Ovary (tissue), 9 donors: ENCODE results near the gene CD276. TPM values are rescaled to one million over a fixed set of nuclear protein-coding genes. Genes with fewer than 3 reads are reported as not detected.
"Not testable (repeated sequence)": the region's sequence is repeated elsewhere in the genome, so short reads cannot be mapped to it uniquely, and the experiment has no call there.

Source experiments
- DNase-seq, 5 donors: peaks; one replicate each; pipeline ENCODE4 v3.0.0-alpha.2; 2019 to 2020
- H3K27ac ChIP-seq, 2 donors: fragments of 200-600 bp; one replicate each; pipeline versions ENCODE4 v1.5.1 to v1.8.0; 2019 to 2022
- H3K27me3 ChIP-seq: fragments of 200-600 bp; one replicate; pipeline ENCODE4 v1.8.0; 2022
- H3K36me3 ChIP-seq: fragments of 200-600 bp; sonication (generic); one replicate; pipeline ENCODE4 v1.5.1; 2019
- H3K4me1 ChIP-seq: one replicate; pipeline ENCODE4 v1.8.1; 2013; ENCODE audit warnings: mild to moderate bottlenecking, moderate library complexity; ENCODE audit not compliant: insufficient read depth
- H3K4me3 ChIP-seq: fragments of 200-600 bp; sonication (generic); one replicate; pipeline ENCODE4 v1.5.1; 2017
- H3K9me3 ChIP-seq, 2 donors: fragments of 200-600 bp in 1 of 2; sonication (generic) in 1 of 2; one replicate each; pipeline versions ENCODE4 v1.5.1 to v1.8.1; 2013 to 2019; ENCODE audit warnings: mild to moderate bottlenecking in 1 of 2, moderate library complexity in 1 of 2
- EP300 ChIP-seq: sonication (generic); formaldehyde crosslinking; IDR thresholded peaks from one replicate; pipeline ENCODE4 v1.6.1; 2017; ENCODE audit warnings: antibody characterized with exemption
- POLR2A ChIP-seq: fragments of 450-650 bp; IDR thresholded peaks from one replicate; pipeline ENCODE4 v1.6.1; 2017; ENCODE audit warnings: antibody characterized with exemption, mild to moderate bottlenecking, moderate library complexity
- WGBS, 3 donors: extraction: QIAGEN DNeasy Blood & Tissue Kit in 1 of 3; methylation state at CpG; one replicate each; pipeline versions ENCODE4 v1.1.5 to v1.1.7; 2013 to 2017; 5-methylcytosine and 5-hydroxymethylcytosine counted together
- intact Hi-C, 4 donors: fragments of 100-400 bp; cut with DNase I; formaldehyde crosslinking; loops; one replicate each; pipeline versions ENCODE4 v1.11.0 to v1.15.1; 2022 to 2023
- polyA plus RNA-seq, 2 donors: library from polyadenylated mRNA; stranded (reverse); fragments of 200-250 nt in 1 of 2; fragments of 350-450 nt in 1 of 2; fragmentation: Illumina TruSeq in 1 of 2; extraction: RNeasy Lipid Tissue Mini Kit (QIAGEN cat#74804) in 1 of 2; gene quantifications; one replicate each; pipeline ENCODE4 v1.2.3, GENCODE V29; 2013 to 2014
- total RNA-seq, 7 donors: library from RNA; depleted of rRNA in 2 of 7; stranded (reverse); fragments of >200 nt in 2 of 7; fragmentation: NEBNext Ultra II Directional in 3 of 7; extraction: Animal tissue kit (Norgen Biotek cat#: 25700) in 3 of 7; gene quantifications; one replicate each; pipeline versions ENCODE4 v1.1.0 to v1.2.4, GENCODE V29; 2016 to 2023
- TF ChIP-seq, protein P1 (sequence below), 3 donors: fragments of 450-650 bp in 2 of 3; fragments of 200-600 bp in 1 of 3; IDR thresholded peaks; one replicate each; pipeline versions ENCODE4 v1.5.1 to v1.8.0; 2016 to 2022; ENCODE audit warnings: antibody characterized with exemption in 3 of 3, mild to moderate bottlenecking in 1 of 3
- donor health status: DM: no; HTN: no; CAD: no; lungs with moderate emphysema.
- donor health status: DM: no; HTN: no; CAD: no.
- donor health status: Bipolar disorder and iron deficiency.
- donor health status: DM: yes; HTN: yes; CAD: no.
- donor health status: DM: no; HTN: no; CAD: no.
- donor health status: DM: yes; HTN: yes; CAD: no.

CD276 gene
- total and polyA plus RNA-seq, 9 donors: 22.5 to 69.2 (median 53.7) TPM

DNA sequence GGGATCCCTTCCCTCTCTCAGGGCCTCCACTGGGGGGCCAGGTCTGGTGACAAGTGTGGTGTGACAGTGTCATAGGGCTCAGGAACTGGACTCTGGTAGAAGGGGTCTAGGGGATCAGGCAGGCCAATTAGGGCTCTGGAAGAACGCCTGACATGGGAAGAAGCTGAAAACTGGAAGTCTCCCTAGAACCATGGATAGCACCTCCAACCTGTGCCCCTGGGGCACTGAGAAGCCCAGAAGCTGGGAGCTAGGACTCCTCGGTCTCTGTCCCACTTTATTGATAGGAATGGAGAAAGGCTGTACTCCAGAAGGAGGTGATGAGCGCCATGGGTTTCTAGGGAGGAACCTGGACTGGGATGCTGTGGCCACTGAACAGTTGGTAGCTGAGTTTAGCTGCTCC is 38.2 kb downstream of the CD276 start:
- no peak for TF ChIP-seq EP300
- TF ChIP-seq, protein P1, sequence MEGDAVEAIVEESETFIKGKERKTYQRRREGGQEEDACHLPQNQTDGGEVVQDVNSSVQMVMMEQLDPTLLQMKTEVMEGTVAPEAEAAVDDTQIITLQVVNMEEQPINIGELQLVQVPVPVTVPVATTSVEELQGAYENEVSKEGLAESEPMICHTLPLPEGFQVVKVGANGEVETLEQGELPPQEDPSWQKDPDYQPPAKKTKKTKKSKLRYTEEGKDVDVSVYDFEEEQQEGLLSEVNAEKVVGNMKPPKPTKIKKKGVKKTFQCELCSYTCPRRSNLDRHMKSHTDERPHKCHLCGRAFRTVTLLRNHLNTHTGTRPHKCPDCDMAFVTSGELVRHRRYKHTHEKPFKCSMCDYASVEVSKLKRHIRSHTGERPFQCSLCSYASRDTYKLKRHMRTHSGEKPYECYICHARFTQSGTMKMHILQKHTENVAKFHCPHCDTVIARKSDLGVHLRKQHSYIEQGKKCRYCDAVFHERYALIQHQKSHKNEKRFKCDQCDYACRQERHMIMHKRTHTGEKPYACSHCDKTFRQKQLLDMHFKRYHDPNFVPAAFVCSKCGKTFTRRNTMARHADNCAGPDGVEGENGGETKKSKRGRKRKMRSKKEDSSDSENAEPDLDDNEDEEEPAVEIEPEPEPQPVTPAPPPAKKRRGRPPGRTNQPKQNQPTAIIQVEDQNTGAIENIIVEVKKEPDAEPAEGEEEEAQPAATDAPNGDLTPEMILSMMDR (IDR thresholded peaks at IDR 0.05): no peak
- TF ChIP-seq POLR2A: no peak
- DNase-seq: no peak
- no peaks in the 10 kb centered on the region for H3K27me3 ChIP-seq
- H3K9me3 ChIP-seq: no peaks in the 10 kb centered on the region
- no peaks in the 10 kb centered on the region for H3K4me1 ChIP-seq
- H3K36me3 ChIP-seq: no peaks in the 10 kb centered on the region
- 93 to 95% (median 94%) methylated on average over 3 of the region's 3 CpGs for WGBS, 3 donors
- intact Hi-C loops: no loop called here
- H3K27ac ChIP-seq: no peak overlapping the region
- H3K4me3 ChIP-seq: no peak overlapping the region

DNA sequence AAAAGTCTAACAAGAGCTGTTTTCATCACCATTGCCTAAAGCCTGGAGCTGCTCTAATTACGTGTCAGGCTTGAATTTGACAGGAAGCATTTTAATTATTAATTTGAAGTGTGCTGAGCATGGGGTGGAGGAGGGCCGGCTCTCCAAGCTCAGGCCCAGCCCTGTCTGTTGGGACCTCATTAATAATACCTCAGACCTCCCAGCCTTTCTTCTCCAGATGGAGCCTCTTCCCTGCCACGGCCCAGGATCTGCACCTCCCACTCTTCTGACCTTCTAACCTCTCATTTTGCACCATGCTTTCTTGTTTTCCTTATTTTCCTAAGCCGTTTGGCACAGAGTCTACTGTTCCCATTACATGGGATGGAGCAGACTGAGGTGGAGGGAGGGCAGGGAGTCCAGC is 39.0 kb downstream of the CD276 start:
- H3K4me3 ChIP-seq: no peak overlapping the region
- TF ChIP-seq EP300 (no peak), POLR2A (no peak)
- TF ChIP-seq, protein P1 (IDR thresholded peaks at IDR 0.05): no peak
- H3K36me3 ChIP-seq: no peaks in the 10 kb centered on the region
- H3K4me1 ChIP-seq: no peaks in the 10 kb centered on the region
- DNase-seq: no peak
- no peaks in the 10 kb centered on the region for H3K27me3 ChIP-seq
- intact Hi-C loops: no loop called here
- 13 to 17% (median 16%) methylated on average over 4 of the region's 4 CpGs for WGBS, 3 donors
- no peak overlapping the region for H3K27ac ChIP-seq
- H3K9me3 ChIP-seq: no peaks in the 10 kb centered on the region

DNA sequence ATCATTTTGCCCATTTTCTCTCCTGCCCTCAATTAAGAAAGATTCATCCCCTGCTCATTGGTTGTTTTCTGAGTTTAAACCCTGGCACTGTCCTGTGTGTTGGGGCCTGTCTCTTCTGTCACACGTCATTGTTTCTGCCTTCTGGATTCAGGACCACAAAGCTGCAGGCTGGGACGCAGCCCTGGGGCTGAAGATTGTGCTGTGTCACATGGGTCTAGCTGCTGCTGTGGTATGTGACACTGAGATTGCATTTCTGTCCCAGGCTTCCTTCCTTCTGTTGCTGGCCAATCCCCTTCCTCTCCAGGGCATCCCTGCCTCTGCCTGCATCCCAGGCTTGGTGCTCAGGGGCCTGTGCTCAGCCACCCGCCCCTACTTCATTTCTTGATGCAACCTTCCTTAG is 40.0 kb downstream of the CD276 start:
- no peaks in the 10 kb centered on the region for H3K36me3 ChIP-seq
- no peaks in the 10 kb centered on the region for H3K4me1 ChIP-seq
- no peak overlapping the region for H3K27ac ChIP-seq
- H3K9me3 ChIP-seq: no peaks in the 10 kb centered on the region
- H3K4me3 ChIP-seq: no peak overlapping the region
- 93 to 97% (median 96%) methylated on average over 3 of the region's 3 CpGs for WGBS, 3 donors
- intact Hi-C loops: no loop called here
- DNase-seq: no peak
- no peaks in the 10 kb centered on the region for H3K27me3 ChIP-seq
- no peak for TF ChIP-seq POLR2A
- TF ChIP-seq, protein P1 (IDR thresholded peaks at IDR 0.05): no peak
- no peak for TF ChIP-seq EP300

DNA sequence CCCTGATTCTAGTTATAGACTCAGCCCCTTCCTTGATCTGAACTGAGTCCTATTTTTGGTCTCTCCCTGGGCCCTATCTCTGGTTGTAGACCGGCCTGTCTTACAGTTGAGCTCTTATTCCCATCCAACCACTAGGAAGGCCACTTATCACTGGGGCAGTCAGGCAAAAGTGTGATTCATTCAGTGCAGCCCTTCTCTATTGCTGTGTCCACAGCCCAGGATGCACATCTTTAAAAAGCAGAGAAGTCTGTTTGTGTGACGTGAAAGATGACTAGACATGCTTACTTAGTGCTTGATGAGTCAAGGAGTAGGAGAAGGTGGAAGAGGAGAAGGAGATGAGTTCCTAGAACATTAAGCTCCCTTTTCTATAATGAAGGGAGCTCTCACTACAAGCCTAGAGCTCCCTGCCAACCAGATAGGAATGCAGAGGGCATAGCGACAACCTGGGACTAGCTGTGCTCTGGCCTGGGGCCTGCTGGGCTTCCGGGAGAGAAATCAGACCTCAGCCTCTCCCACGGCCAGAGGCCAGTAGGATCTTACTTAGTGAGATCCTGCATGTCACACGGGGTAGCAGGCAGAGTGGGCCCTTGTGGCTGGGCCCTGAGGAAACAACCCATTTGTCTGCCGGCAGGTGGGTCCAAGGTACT is 43.3 kb downstream of the CD276 start:
- Histone ChIP-seq H3K27ac (no peak overlapping the region), H3K4me3 (no peak overlapping the region), H3K36me3 (no peaks in the 10 kb centered on the region), H3K9me3 (no peaks in the 10 kb centered on the region), H3K27me3 (no peaks in the 10 kb centered on the region), H3K4me1 (no peaks in the 10 kb centered on the region)
- no peak for DNase-seq
- TF ChIP-seq EP300 (no peak), POLR2A (no peak)
- TF ChIP-seq, protein P1 (IDR thresholded peaks at IDR 0.05): no peak
- intact Hi-C loops: no loop called here
- 86 to 89% (median 86%) methylated on average over 7 of the region's 7 CpGs for WGBS, 3 donors

DNA sequence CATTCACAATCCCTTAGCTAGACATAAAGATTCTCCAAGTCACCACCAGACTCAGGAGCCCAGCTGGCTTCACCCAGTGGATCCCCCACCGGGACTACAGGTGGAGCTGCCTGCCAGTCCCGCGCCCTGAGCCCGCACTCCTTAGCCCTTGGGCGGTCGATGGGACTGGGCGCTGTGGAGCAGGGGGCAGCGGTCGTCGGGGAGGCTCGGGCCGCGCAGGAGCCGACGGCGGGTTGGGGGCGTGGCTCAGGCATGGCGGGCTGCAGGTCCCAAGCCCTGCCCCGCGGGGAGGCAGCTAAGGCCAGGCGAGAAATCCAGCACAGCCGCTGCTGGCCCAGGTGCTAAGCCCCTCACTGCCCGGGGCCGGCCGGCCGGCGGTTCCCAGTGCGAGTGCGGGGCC is 47.9 kb downstream of the CD276 start:
- 91 to 93% (median 92%) methylated on average over 28 to 29 of the region's 29 CpGs for WGBS, 3 donors

More for the DNA sequence above, 47.9 kb downstream of the CD276 start:
- H3K4me1 ChIP-seq, H3K27ac ChIP-seq, H3K4me3 ChIP-seq, H3K9me3 ChIP-seq, H3K36me3 ChIP-seq, intact Hi-C loops, H3K27me3 ChIP-seq, DNase-seq: not testable (repeated sequence)
